NCI-H1417 (cell line): ENCODE results near the gene OR5AU1.
A peak's percentile ranks its signal among the peaks of the same experiment; 100 is the strongest.

Experiments
- DNase-seq, 3 experiments: peaks; one replicate each; lab custom pipeline; 2025; lab: John Stamatoyannopoulos, UW

OR5AU1 gene

DNA sequence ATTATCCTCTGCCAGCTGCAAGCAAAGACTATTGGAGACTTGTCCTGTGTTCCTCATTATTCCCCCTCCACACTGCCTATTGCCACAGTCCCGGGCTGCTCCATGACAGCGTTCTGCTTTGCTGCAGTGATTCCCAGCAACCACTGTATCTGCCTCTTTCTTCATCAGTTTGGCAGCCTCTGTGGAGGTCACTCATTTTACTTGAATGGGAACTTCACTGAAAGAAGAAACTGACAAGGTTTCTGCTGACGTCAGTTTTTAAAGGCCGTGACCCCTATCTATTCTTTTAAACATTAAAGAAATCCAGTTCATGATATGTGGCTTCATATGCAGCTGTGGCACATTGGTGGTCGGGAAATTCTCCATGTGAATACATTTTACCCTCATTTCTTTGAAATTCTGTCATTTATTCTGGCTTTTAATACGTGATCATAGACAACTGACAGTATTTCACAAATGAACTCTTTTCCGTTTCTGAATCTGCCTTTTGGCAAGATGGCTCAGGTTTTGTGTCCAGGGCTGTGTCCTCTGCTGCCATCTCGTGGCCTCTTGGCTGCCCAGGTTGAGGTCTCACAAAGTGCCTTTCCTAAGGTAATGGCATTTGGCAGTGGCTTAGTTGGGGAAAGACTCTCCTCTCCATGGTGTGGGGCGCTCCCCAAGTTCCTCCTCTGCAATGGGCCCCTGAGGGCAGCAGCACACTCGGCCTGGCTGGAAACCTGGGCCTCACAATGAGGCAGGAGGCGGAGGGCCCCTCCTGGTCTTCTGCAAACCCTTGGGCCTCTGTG lies 49.2 kb downstream of the OR5AU1 start:
- peak; percentile 71 to 89 (median 85) for DNase-seq

DNA sequence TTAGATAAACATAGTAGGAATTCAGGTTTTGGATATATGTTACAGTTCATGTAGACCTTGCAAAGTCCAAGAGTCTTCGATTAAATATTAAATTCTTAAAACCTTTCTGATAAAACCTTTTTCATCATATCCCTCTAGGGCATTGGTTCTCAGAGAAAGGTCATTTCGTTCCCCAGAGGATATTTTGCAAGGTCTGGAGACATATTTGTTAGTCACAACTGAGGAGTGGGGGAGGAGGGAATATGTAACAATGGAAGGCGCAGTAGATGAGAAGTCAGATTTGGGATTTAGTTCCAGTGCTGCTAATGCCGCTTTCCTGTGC lies 49.7 kb downstream of the OR5AU1 start:
- DNase-seq: no peak

DNA sequence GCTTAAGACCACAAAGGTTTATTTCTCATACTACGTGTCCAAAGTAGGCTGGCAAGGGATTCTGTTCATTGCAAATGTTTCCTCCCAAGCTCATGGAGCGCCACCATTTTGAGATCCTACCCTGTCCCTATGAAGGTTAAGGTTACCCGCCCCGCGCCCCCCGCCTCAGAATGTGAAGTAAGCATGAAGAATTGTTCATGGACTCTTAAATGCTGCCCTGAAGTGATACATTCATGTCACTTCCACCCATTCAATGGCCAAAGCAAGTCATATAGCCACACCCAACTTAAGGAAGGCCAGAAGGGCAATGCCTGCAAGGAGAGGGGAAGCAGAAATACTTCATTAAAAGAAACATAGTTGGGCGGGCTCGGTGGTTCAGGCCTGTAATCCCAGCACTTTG lies 50.8 kb downstream of the OR5AU1 start:
- no peak for DNase-seq
